H1 (cell line): Measurements from ENCODE around the gene CDY2B. TPM values are rescaled to one million over a fixed set of nuclear protein-coding genes. Genes with fewer than 3 reads are reported as not detected.
"Not testable (repeated sequence)": the region's sequence is repeated elsewhere in the genome, so short reads cannot be mapped to it uniquely, and the experiment has no call there.

Experiments
- CTCF ChIA-PET: fragments of 300-600 bp; sonication (Branson Sonifier 250); formaldehyde crosslinking; loops from one replicate; lab custom pipeline; 2021; ENCODE audit not compliant: partially characterized antibody; lab: Charles Lee
- POLR2A ChIA-PET: fragments of 300-600 bp; sonication (Branson Sonifier 250); formaldehyde crosslinking; loops from one replicate; lab custom pipeline; 2021; ENCODE audit warnings: inconsistent platforms; ENCODE audit not compliant: partially characterized antibody; lab: Charles Lee
- DNase-seq, 2 experiments: peaks; one replicate each; pipeline versions ENCODE4 v3.0.0 to v3.0.0-alpha.2; 2010 to 2022; ENCODE audit warnings: low spot score in 2 of 2, low read depth in 1 of 2, mixed read lengths in 1 of 2
- FAIRE-seq: peaks from 2 replicates; lab custom pipeline; 2011; peaks lifted over from hg19 to GRCh38; lab: Jason Lieb, UNC
- H2AFZ ChIP-seq: 2 replicates; pipeline ENCODE4 v1.8.1; 2012; ENCODE audit warnings: low read length, inconsistent platforms
- H2AK5ac ChIP-seq: 2 replicates; pipeline ENCODE4 v1.6.1; 2013; ENCODE audit warnings: low read depth, low read length
- H2BK120ac ChIP-seq: replicated peaks from 2 replicates; pipeline ENCODE3; 2013; ENCODE audit warnings: low read depth, low read length, inconsistent platforms
- H2BK12ac ChIP-seq: 2 replicates; pipeline ENCODE4 v1.6.1; 2013; ENCODE audit warnings: low read depth, low read length
- H2BK15ac ChIP-seq: 2 replicates; pipeline ENCODE4 v1.6.1; 2013; ENCODE audit warnings: low read length
- H2BK20ac ChIP-seq: 2 replicates; pipeline ENCODE4 v1.6.1; 2013; ENCODE audit warnings: low read length
- H2BK5ac ChIP-seq: 2 replicates; pipeline ENCODE4 v1.6.1; 2013; ENCODE audit warnings: low read depth, low read length
- H3K14ac ChIP-seq: 2 replicates; pipeline ENCODE4 v1.6.1; 2013; ENCODE audit warnings: inconsistent platforms; ENCODE audit not compliant: insufficient read length
- H3K18ac ChIP-seq: 2 replicates; pipeline ENCODE4 v1.6.1; 2013; ENCODE audit warnings: low read length; ENCODE audit errors: extremely low read depth
- H3K23ac ChIP-seq: 2 replicates; pipeline ENCODE4 v1.6.1; 2013; ENCODE audit warnings: inconsistent platforms; ENCODE audit not compliant: insufficient read length
- H3K23me2 ChIP-seq: 2 replicates; pipeline ENCODE4 v1.6.1; 2013; ENCODE audit warnings: low read depth, low read length
- H3K27ac ChIP-seq: 2 replicates; pipeline ENCODE4 v1.6.1; 2011; ENCODE audit warnings: low read depth, low read length, inconsistent platforms
- H3K27me3 ChIP-seq, 4 experiments: replicated peaks in 1 of 4; 1 replicate in 1 of 4; 2 replicates in 3 of 4; pipeline versions ENCODE4 v1.6.1 to v1.8.1; 2011 to 2013; ENCODE audit warnings: low read length in 3 of 4, mild to moderate bottlenecking in 3 of 4, inconsistent platforms in 2 of 4, mixed read lengths in 2 of 4, moderate library complexity in 1 of 4; ENCODE audit not compliant: control insufficient read depth in 3 of 4, insufficient read depth in 3 of 4; ENCODE audit errors: extremely low read depth in 1 of 4
- H3K36me3 ChIP-seq, 4 experiments: 2 replicates each; pipeline versions ENCODE4 v1.6.1 to v1.8.1; 2011 to 2013; ENCODE audit warnings: mild to moderate bottlenecking in 4 of 4, low read length in 3 of 4, moderate library complexity in 2 of 4, control low read depth in 1 of 4, inconsistent platforms in 1 of 4; ENCODE audit not compliant: insufficient read depth in 4 of 4, control insufficient read depth in 2 of 4
- H3K4ac ChIP-seq: replicated peaks from 2 replicates; pipeline ENCODE3; 2013; ENCODE audit warnings: low read length, low read depth, mixed read lengths, inconsistent platforms; ENCODE audit not compliant: insufficient read length
- H3K4me1 ChIP-seq, 4 experiments: replicated peaks in 1 of 4; 1 replicate in 1 of 4; 2 replicates in 3 of 4; pipeline versions ENCODE4 v1.6.1 to v1.8.1; 2011 to 2013; ENCODE audit warnings: low read length in 3 of 4, inconsistent platforms in 2 of 4, mixed read lengths in 1 of 4; ENCODE audit not compliant: insufficient read depth in 4 of 4, control insufficient read depth in 3 of 4
- H3K4me2 ChIP-seq, 2 experiments: 2 replicates each; pipeline versions ENCODE4 v1.6.1 to v1.8.1; 2011 to 2013; ENCODE audit warnings: low read depth in 2 of 2, low read length in 2 of 2, control low read depth in 1 of 2, inconsistent platforms in 1 of 2, mild to moderate bottlenecking in 1 of 2; ENCODE audit not compliant: insufficient read depth in 1 of 2
- H3K4me3 ChIP-seq, 4 experiments: fragments of 200-600, 300-600 bp in 1 of 4; sonication (generic), shearing (Covaris generic), sonication (Bioruptor Twin) in 1 of 4; 2 replicates each; pipeline versions ENCODE4 v1.5.1 to v1.8.1; 2011 to 2016; ENCODE audit warnings: low read length in 4 of 4, low read depth in 3 of 4, control low read depth in 2 of 4, inconsistent platforms in 2 of 4, mild to moderate bottlenecking in 2 of 4, mixed read lengths in 1 of 4, moderate library complexity in 1 of 4; ENCODE audit not compliant: insufficient read depth in 2 of 4; ENCODE audit errors: extremely low read depth in 1 of 4
- H3K56ac ChIP-seq: replicated peaks from 2 replicates; pipeline ENCODE3; 2013; ENCODE audit warnings: low read depth, mild to moderate bottlenecking, mixed read lengths, low read length, inconsistent platforms; ENCODE audit not compliant: insufficient read length
- H3K79me1 ChIP-seq: 2 replicates; pipeline ENCODE4 v1.6.1; 2013; ENCODE audit warnings: low read depth, low read length, control low read depth
- H3K79me2 ChIP-seq, 2 experiments: 2 replicates each; pipeline versions ENCODE4 v1.6.1 to v1.8.1; 2012 to 2013; ENCODE audit warnings: low read length in 2 of 2, mild to moderate bottlenecking in 2 of 2, inconsistent platforms in 1 of 2; ENCODE audit not compliant: insufficient read depth in 2 of 2, control insufficient read depth in 1 of 2
- H3K9ac ChIP-seq, 4 experiments: replicated peaks in 1 of 4; 1 replicate in 1 of 4; 2 replicates in 3 of 4; pipeline versions ENCODE4 v1.6.1 to v1.8.1; 2011 to 2013; ENCODE audit warnings: low read depth in 3 of 4, low read length in 3 of 4, control low read depth in 2 of 4, mild to moderate bottlenecking in 2 of 4, moderate library complexity in 2 of 4, inconsistent platforms in 1 of 4; ENCODE audit errors: extremely low read depth in 1 of 4
- H3K9me3 ChIP-seq, 2 experiments: 2 replicates each; pipeline versions ENCODE4 v1.6.1 to v1.8.1; 2012 to 2013; ENCODE audit warnings: mild to moderate bottlenecking in 2 of 2, moderate library complexity in 2 of 2, control low read depth in 1 of 2, inconsistent platforms in 1 of 2, low read depth in 1 of 2, low read length in 1 of 2, mixed read lengths in 1 of 2; ENCODE audit not compliant: insufficient read depth in 2 of 2
- H4K20me1 ChIP-seq, 2 experiments: replicated peaks in 1 of 2; 2 replicates each; pipeline versions ENCODE3 to v1.8.1; 2011 to 2013; ENCODE audit warnings: inconsistent platforms in 2 of 2, low read length in 2 of 2, mild to moderate bottlenecking in 1 of 2; ENCODE audit not compliant: insufficient read depth in 2 of 2, control insufficient read depth in 1 of 2
- H4K5ac ChIP-seq: 2 replicates; pipeline ENCODE4 v1.6.1; 2013; ENCODE audit warnings: low read length, low read depth, mixed read lengths, inconsistent platforms; ENCODE audit not compliant: insufficient read length
- H4K8ac ChIP-seq: 2 replicates; pipeline ENCODE4 v1.8.0; 2013; ENCODE audit warnings: mild to moderate bottlenecking, moderate library complexity, low read length, inconsistent platforms; ENCODE audit not compliant: insufficient read depth; ENCODE audit errors: extremely low read depth
- H4K91ac ChIP-seq: replicated peaks from 2 replicates; pipeline ENCODE3; 2013; ENCODE audit warnings: low read length, mixed read lengths, inconsistent platforms; ENCODE audit not compliant: insufficient read length
- WGBS, 2 experiments: shearing (Covaris generic) in 1 of 2; methylation state at CpG; one replicate each; pipeline versions ENCODE4 v1.1.6 to v1.1.7; 2013 to 2015; ENCODE audit warnings: low lambda C conversion rate in 2 of 2, mixed read lengths in 2 of 2, inconsistent platforms in 1 of 2, low coverage in 1 of 2, missing lambda C conversion rate in 1 of 2; ENCODE audit not compliant: insufficient replicate concordance in 2 of 2, insufficient coverage in 1 of 2, insufficient read length in 1 of 2; ENCODE audit errors: extremely low coverage in 1 of 2, missing lambda C conversion rate in 1 of 2; 5-methylcytosine and 5-hydroxymethylcytosine counted together
- long read RNA-seq, 2 experiments: library from RNA in 1 of 2; library from capped mRNA in 1 of 2; stranded (forward); transcript quantifications; one replicate each; pipeline ENCODE4 v2.0.0, GENCODE V29; 2021; ENCODE audit warnings: inconsistent platforms in 1 of 2
- polyA minus RNA-seq, 3 experiments: library from RNA; depleted of rRNA, polyadenylated mRNA; stranded (reverse); fragments of >200 nt; gene quantifications; 1 replicate in 2 of 3; 2 replicates in 1 of 3; pipeline ENCODE4 v1.2.3, GENCODE V29; 2011
- polyA plus RNA-seq, 7 experiments: library from polyadenylated mRNA; depleted of rRNA in 3 of 7; stranded (reverse) in 5 of 7; unstranded in 2 of 7; fragments of >200 nt in 5 of 7; fragments of 200-250 nt in 2 of 7; gene quantifications; 1 replicate in 5 of 7; 2 replicates in 1 of 7; 4 replicates in 1 of 7; pipeline versions ENCODE4 v1.2.1 to v1.2.3, GENCODE V29; 2011 to 2013; ENCODE audit warnings: missing spikeins in 2 of 7, mixed read lengths in 2 of 7
- total RNA-seq: library from RNA; stranded (reverse); fragmentation: NEBNext Ultra II Directional; extraction: Animal tissue kit (Norgen Biotek cat#: 25700); gene quantifications from 2 replicates; pipeline ENCODE4 v1.2.1, GENCODE V29; 2021

CDY2B gene
- total RNA-seq (not detected in 2 replicates), polyA plus RNA-seq (2011; rRNA removed) (not detected in 2 replicates), polyA minus RNA-seq (2011; rRNA and poly(A)+ RNA removed) (not detected in 2 replicates)
- polyA plus RNA-seq (2011; cell fraction: cytosol; rRNA removed): not detected
- polyA plus RNA-seq (2011; cell fraction: nucleus; rRNA removed): not detected
- polyA plus RNA-seq (2012, experiment 1 of 2): not detected in 4 replicates
- polyA plus RNA-seq (2012, experiment 2 of 2): not detected
- not detected for polyA plus RNA-seq (2013, experiment 1 of 2)
- polyA plus RNA-seq (2013, experiment 2 of 2): not detected
- not detected for polyA minus RNA-seq (2011; cell fraction: cytosol; rRNA and poly(A)+ RNA removed)
- polyA minus RNA-seq (2011; cell fraction: nucleus; rRNA and poly(A)+ RNA removed): not detected
- long read RNA-seq, experiment 1: 0 reads
- long read RNA-seq, experiment 2: 0 reads

- H2BK5ac ChIP-seq, H3K9me3 ChIP-seq, H4K20me1 ChIP-seq, H3K23ac ChIP-seq, H3K9ac ChIP-seq, H2AK5ac ChIP-seq, H3K18ac ChIP-seq, H3K27ac ChIP-seq, H3K4me3 ChIP-seq, H3K4me2 ChIP-seq, CTCF ChIA-PET, H3K36me3 ChIP-seq, H2BK20ac ChIP-seq, DNase-seq, H4K91ac ChIP-seq, H2BK120ac ChIP-seq, H2BK12ac ChIP-seq, POLR2A ChIA-PET, H2BK15ac ChIP-seq, H3K23me2 ChIP-seq, H3K79me2 ChIP-seq, H3K14ac ChIP-seq, H3K4me1 ChIP-seq, H4K8ac ChIP-seq, H3K4ac ChIP-seq, H3K27me3 ChIP-seq, H2AFZ ChIP-seq, FAIRE-seq, H3K79me1 ChIP-seq, H4K5ac ChIP-seq, H3K56ac ChIP-seq: not testable (repeated sequence)
- no CpG with 5 or more reads among the region's 2 CpGs for WGBS, 2 experiments
Observed at GRCh38 chrY:17880120-17880519, at the start of gene CDY2B. TSS of gene CDY2B (minus strand) at chrY:17880220. CDS start at chrY:17879892, 328 bp downstream.

GRCh38 chrY:17908009-17908408 lies 28.0 kb upstream of the CDY2B start:
- no CpG with 5 or more reads among the region's 3 CpGs for WGBS, 2 experiments
- H3K36me3 ChIP-seq, H3K4me3 ChIP-seq, H4K8ac ChIP-seq, DNase-seq, H3K14ac ChIP-seq, H3K4ac ChIP-seq, H2BK20ac ChIP-seq, H3K23ac ChIP-seq, H2BK12ac ChIP-seq, H3K4me2 ChIP-seq, H2AK5ac ChIP-seq, FAIRE-seq, H3K27me3 ChIP-seq, H4K5ac ChIP-seq, H3K9me3 ChIP-seq, H2AFZ ChIP-seq, POLR2A ChIA-PET, CTCF ChIA-PET, H3K9ac ChIP-seq, H2BK5ac ChIP-seq, H3K4me1 ChIP-seq, H3K56ac ChIP-seq, H4K20me1 ChIP-seq, H4K91ac ChIP-seq, H3K18ac ChIP-seq, H2BK120ac ChIP-seq, H2BK15ac ChIP-seq, H3K27ac ChIP-seq, H3K23me2 ChIP-seq, H3K79me1 ChIP-seq, H3K79me2 ChIP-seq: not testable (repeated sequence)
